ENCODE data around the gene SUV39H1.

GRCh38 chrX:48726596-48726995 lies 30.1 kb downstream of the SUV39H1 start:
- TF ChIP-seq ZNF510 (tag by site-specific recombination; IDR thresholded peaks at IDR 0.05; ENCODE audit: insufficient replicate concordance) (no peak), ZNF416 (tag by site-specific recombination; IDR thresholded peaks at IDR 0.05) (no peak), CTCF (tag by site-specific recombination; IDR thresholded peaks at IDR 0.05) (no peak), ZNF624 (tag by site-specific recombination; IDR thresholded peaks at IDR 0.05) (no peak), SCRT1 (tag by site-specific recombination; IDR thresholded peaks at IDR 0.05; ENCODE audit: borderline replicate concordance) (no peak), ZNF366 (tag by site-specific recombination; conservative IDR thresholded peaks at IDR 0.05) (no peak), ZBTB1 (tag by site-specific recombination; IDR thresholded peaks at IDR 0.05) (no peak)
